Loucy (cell line): ENCODE data around the gene ATP9A.

ENCODE experiments used
- H2AFZ ChIP-seq: fragments of 200-600 bp; sonication (generic); 2 replicates; pipeline ENCODE4 v1.6.0; 2016; ENCODE audit warnings: antibody characterized with exemption, mild to moderate bottlenecking, low read length, moderate library complexity
- H3F3A ChIP-seq: fragments of 200-600 bp; 2 replicates; pipeline ENCODE4 v1.6.0; 2016; ENCODE audit warnings: antibody characterized with exemption, low read depth, mild to moderate bottlenecking
- H3K27me3 ChIP-seq: fragments of 200-600 bp; sonication (generic); 2 replicates; pipeline ENCODE4 v1.6.1; 2014; ENCODE audit warnings: low read length, mild to moderate bottlenecking; ENCODE audit not compliant: insufficient read depth, poor library complexity, severe bottlenecking
- H3K36me3 ChIP-seq: fragments of 200-600 bp; sonication (generic); 2 replicates; pipeline ENCODE4 v1.6.1; 2016; ENCODE audit warnings: low read length; ENCODE audit not compliant: insufficient read depth
- H3K4me1 ChIP-seq: fragments of 200-600 bp; sonication (generic); 2 replicates; pipeline ENCODE4 v1.5.1; 2014; ENCODE audit warnings: low read length, mild to moderate bottlenecking; ENCODE audit not compliant: insufficient read depth, poor library complexity, severe bottlenecking
- H3K4me2 ChIP-seq: fragments of 200-600 bp; sonication (generic); 2 replicates; pipeline ENCODE4 v1.6.0; 2014; ENCODE audit warnings: antibody characterized with exemption, low read length, low read depth, mild to moderate bottlenecking; ENCODE audit not compliant: poor library complexity, severe bottlenecking
- H3K4me3 ChIP-seq: fragments of 200-600 bp; sonication (generic); 2 replicates; pipeline ENCODE4 v1.5.1; 2014; ENCODE audit warnings: low read length, mild to moderate bottlenecking, mixed read lengths; ENCODE audit not compliant: poor library complexity, severe bottlenecking
- H3K79me2 ChIP-seq: fragments of 200-600 bp; sonication (generic); 2 replicates; pipeline ENCODE4 v1.6.1; 2014; ENCODE audit warnings: low read length; ENCODE audit not compliant: insufficient read depth
- H3K9ac ChIP-seq: fragments of 200-600 bp; sonication (generic); 2 replicates; pipeline ENCODE4 v1.6.0; 2014; ENCODE audit warnings: mild to moderate bottlenecking, low read depth, low read length, moderate library complexity; ENCODE audit not compliant: poor library complexity, severe bottlenecking
- H3K9me2 ChIP-seq: fragments of 200-600 bp; sonication (generic); replicated peaks from 2 replicates; pipeline ENCODE4 v1.6.1; 2016; ENCODE audit warnings: low read depth, low read length, mixed read lengths
- H3K9me3 ChIP-seq: fragments of 200-600 bp; sonication (generic); 2 replicates; pipeline ENCODE4 v1.6.1; 2014; ENCODE audit warnings: mild to moderate bottlenecking, antibody characterized with exemption, low read length, low read depth; ENCODE audit not compliant: insufficient read depth
- H4K20me1 ChIP-seq: fragments of 200-600 bp; sonication (generic); 2 replicates; pipeline ENCODE4 v1.6.0; 2014; ENCODE audit warnings: antibody characterized with exemption, low read length, mild to moderate bottlenecking; ENCODE audit not compliant: insufficient read depth, poor library complexity, severe bottlenecking
- CTCF ChIP-seq: fragments of 200-600 bp; sonication (generic); conservative IDR thresholded peaks from 2 replicates; pipeline ENCODE4 v1.5.1; 2014; ENCODE audit warnings: mild to moderate bottlenecking, antibody characterized with exemption, low read length
- EZH2phosphoT487 ChIP-seq: fragments of 200-600 bp; IDR thresholded peaks from 2 replicates; pipeline ENCODE4 v1.6.1; 2018; ENCODE audit warnings: antibody characterized with exemption, mild to moderate bottlenecking, moderate library complexity, borderline replicate concordance

The ATP9A gene

DNA sequence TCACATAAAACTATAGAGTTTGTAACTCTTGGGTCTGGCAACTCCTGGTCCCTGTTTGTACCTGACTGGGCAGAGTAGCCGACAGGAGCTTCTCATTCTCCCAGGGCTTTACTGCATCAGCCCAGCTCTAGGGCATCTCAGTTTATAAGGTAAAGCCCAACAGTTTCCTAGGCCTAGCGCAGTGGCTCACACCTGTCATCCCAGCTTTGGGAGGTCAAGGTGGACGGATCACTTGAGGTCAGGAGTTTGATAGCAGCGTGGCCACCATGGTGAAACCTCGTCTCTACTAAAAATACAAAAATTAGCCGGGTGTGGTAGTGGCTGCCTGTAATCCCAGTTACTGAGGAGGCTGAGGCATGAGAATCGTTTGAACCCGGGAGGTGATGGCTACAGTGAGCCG, 47.8 kb downstream of the ATP9A start:
- H3K79me2 ChIP-seq: no peaks in the 10 kb centered on the region
- H3K36me3 ChIP-seq: no peaks in the 10 kb centered on the region
- H3K9me3 ChIP-seq: no peaks in the 10 kb centered on the region
- peaks cover 9% of the 10 kb centered on the region for H3K4me1 ChIP-seq
- no peaks in the 10 kb centered on the region for H4K20me1 ChIP-seq
- no peak overlapping the region for H2AFZ ChIP-seq
- no peak overlapping the region for H3K4me2 ChIP-seq
- no peaks in the 10 kb centered on the region for H3F3A ChIP-seq
- H3K9ac ChIP-seq: no peak overlapping the region
- H3K9me2 ChIP-seq: no peaks in the 10 kb centered on the region
- TF ChIP-seq EZH2phosphoT487: no peak
- no peak for TF ChIP-seq CTCF
- no peak overlapping the region for H3K4me3 ChIP-seq
- no peaks in the 10 kb centered on the region for H3K27me3 ChIP-seq

DNA sequence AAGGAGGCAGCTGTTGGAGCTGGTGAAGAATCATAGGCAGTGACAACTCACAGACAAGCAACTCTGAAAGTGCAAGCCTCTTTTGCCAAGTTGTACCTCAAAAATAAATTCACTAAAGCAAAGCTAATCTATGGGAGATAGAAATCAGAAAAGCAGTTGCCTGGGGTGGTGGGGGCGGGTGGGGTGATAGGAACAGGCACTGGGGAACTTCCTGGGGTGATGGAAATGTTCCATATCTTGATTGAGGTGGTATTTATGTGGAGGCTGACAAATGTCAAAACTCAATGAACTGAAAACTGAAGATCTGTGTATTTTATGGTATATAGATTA, 52.4 kb downstream of the ATP9A start:
- H3K4me3 ChIP-seq: no peak overlapping the region
- no peaks in the 10 kb centered on the region for H3K27me3 ChIP-seq
- no peak overlapping the region for H2AFZ ChIP-seq
- no peaks in the 10 kb centered on the region for H3K79me2 ChIP-seq
- H3K36me3 ChIP-seq: no peaks in the 10 kb centered on the region
- H3K9ac ChIP-seq: no peak overlapping the region
- H3F3A ChIP-seq: no peaks in the 10 kb centered on the region
- H3K4me2 ChIP-seq: peak overlapping the region; percentile 30
- H3K9me3 ChIP-seq: no peaks in the 10 kb centered on the region
- H4K20me1 ChIP-seq: no peaks in the 10 kb centered on the region
- peaks cover 15% of the 10 kb centered on the region for H3K4me1 ChIP-seq
- TF ChIP-seq CTCF: no peak
- TF ChIP-seq EZH2phosphoT487: no peak
- no peaks in the 10 kb centered on the region for H3K9me2 ChIP-seq

DNA sequence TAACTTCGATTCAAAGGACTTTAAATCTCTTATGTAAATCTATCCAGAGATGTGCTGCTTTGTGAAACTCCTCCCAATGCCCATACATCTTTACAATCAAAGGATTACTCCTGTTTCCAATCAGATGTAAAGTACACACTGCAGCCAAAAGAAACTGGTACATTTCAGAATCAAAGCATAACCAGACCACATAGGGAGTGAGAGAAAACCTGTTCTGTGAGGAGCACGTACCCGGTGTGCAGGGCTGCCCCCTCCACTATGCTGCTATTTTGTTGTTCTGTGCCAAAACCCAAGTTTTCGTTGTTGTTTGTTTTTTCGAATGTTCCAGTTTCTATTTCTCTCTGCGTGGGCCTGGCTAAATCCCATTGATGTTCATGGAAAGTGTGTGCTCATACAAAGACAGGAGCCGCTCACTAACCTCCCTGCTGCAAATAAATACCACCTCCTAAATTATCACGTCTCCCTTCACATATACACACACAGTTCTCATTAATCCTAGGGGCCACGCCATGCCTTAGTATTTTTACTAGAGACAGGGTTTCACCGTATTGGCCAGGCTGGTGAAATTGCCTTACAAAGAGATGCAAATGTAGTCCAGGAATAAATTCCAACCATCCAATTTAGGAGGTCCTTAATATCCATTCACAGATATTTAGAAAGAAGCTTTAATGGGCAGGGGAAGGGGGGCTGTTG, 52.9 kb downstream of the ATP9A start:
- H3K4me3 ChIP-seq: no peak overlapping the region

More for the DNA sequence above, 52.9 kb downstream of the ATP9A start:
- no peaks in the 10 kb centered on the region for H3K79me2 ChIP-seq
- H3K4me1 ChIP-seq: peaks cover 15% of the 10 kb centered on the region
- H3F3A ChIP-seq: no peaks in the 10 kb centered on the region
- H3K27me3 ChIP-seq: no peaks in the 10 kb centered on the region
- H3K9ac ChIP-seq: no peak overlapping the region
- H3K9me2 ChIP-seq: no peaks in the 10 kb centered on the region
- TF ChIP-seq CTCF: no peak
- TF ChIP-seq EZH2phosphoT487: no peak
- H3K4me2 ChIP-seq: peak overlapping the region; percentile 30
- H3K9me3 ChIP-seq: no peaks in the 10 kb centered on the region
- no peaks in the 10 kb centered on the region for H3K36me3 ChIP-seq
- 0 out of 2 replicates have a peak overlapping the region, but pooled peaks have one; percentile 23 for H2AFZ ChIP-seq
- H4K20me1 ChIP-seq: no peaks in the 10 kb centered on the region
